GM13976 (cell line): ENCODE results near the gene TIMM10B.

Source experiments
- DNase-seq: peaks from one replicate; pipeline ENCODE4 v3.0.0; 2012; ENCODE audit warnings: low spot score
- CTCF ChIP-seq: IDR thresholded peaks from 2 replicates; pipeline ENCODE4 v1.5.1; 2012; ENCODE audit warnings: borderline replicate concordance, mild to moderate bottlenecking; ENCODE audit not compliant: insufficient read depth; ENCODE audit errors: extremely low read depth, missing control alignments, control extremely low read depth
- in situ Hi-C: fragments of 300-500 bp; cut with MboI; formaldehyde crosslinking; loops from one replicate; pipeline ENCODE4 v1.12.0; 2022; ENCODE audit warnings: low sequenced_read_pairs, mixed read lengths, inconsistent platforms; ENCODE audit not compliant: unreplicated experiment

The TIMM10B gene

DNA sequence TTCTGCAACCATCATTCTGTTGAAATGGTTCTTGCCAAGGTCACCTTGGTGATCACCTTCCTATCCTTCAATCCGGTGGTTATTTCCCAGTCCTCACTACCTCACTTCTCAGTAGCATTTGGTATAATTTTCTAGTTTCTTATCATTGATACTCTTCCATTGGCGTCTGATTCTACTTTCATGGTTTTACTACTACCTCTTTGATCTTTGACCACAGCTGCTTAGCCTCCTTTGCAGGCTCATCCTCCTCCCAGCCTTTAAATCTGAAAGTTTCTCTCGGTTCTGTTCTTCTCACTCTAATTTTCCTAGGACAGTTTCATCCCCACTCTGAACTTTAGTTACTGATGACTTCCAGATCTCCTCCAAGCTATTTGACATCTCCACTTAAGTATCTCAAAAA, 5.0 kb downstream of the TIMM10B start:
- TF ChIP-seq CTCF, result no peak
- in situ Hi-C loops, result no loop called here

DNA sequence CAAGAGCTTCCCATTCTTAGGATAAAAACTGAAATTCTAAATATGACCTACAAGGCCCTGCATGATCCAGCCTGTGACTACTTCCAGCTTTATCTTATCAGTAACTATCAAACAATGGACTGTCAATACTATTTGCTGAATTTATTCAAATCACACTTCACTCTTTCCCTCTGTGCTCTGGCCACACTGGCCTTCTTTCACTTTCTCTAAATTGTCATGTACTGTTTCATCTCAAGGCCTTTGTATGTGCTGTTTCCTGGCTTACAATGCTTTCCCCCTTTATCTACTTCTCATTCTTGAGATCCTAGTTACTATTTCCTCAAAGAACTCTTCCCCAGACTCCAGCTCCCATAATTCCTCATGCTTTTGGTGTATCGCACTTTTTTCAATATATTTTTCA, 5.6 kb downstream of the TIMM10B start:
- in situ Hi-C loops, result no loop called here
- no peak for TF ChIP-seq CTCF
- no peak for DNase-seq

More for the DNA sequence above, 5.0 kb downstream of the TIMM10B start:
- no peak for DNase-seq

- DNase-seq, result no peak
- in situ Hi-C loops, result no loop called here
- no peak for TF ChIP-seq CTCF
These were observed 7.0 kb downstream of the TIMM10B start for GRCh38 chr11:6488342-6488741.

DNA sequence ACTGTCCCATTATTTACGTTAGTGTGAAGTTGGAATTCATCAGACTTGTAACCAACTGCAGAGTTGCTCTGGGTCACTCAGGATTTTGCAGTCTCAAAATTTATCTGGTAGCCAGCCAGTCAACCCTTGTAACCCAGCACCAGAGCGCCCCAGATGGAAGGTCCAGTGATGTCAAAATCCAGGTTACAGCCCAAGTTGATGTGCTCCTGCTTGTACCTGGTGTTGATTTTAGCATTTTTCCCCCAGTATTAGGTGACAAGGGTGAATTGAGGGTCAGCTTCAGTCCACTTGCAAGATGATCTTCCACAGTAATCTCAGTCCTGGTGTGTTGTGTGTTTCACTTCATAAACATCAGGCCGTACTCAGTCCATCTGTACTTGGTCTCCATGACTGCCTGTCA, 7.5 kb downstream of the TIMM10B start:
- no peak for TF ChIP-seq CTCF
- DNase-seq, result no peak
- in situ Hi-C loops, result no loop called here

GRCh38 chr11:6489306-6489705, 8.0 kb downstream of the TIMM10B start:
- in situ Hi-C loops, result no loop called here
- no peak for TF ChIP-seq CTCF
- no peak for DNase-seq

- in situ Hi-C loops, result no loop called here
- no peak for TF ChIP-seq CTCF
- no peak for DNase-seq
These were observed 16.0 kb downstream of the TIMM10B start, which contains the start of gene DNHD1 for GRCh38 chr11:6497069-6497839. Gene DNHD1, plus strand, starts transcription at chr11:6497280. Its CDS starts 936 bp downstream, at chr11:6498216.
